K562 (cell line): Measurements from ENCODE around the gene SRL. TPM values are rescaled to one million over a fixed set of nuclear protein-coding genes. Genes with fewer than 3 reads are reported as not detected.

Source experiments
- C11orf30 ChIP-seq: fragments of 450-650 bp; IDR thresholded peaks from 2 replicates; pipeline ENCODE4 v1.6.1; 2016; ENCODE audit warnings: low read depth, mild to moderate bottlenecking
- CBFA2T3 ChIP-seq: fragments of 450-650 bp; IDR thresholded peaks from 2 replicates; pipeline ENCODE4 v1.6.1; 2017
- CBX1 ChIP-seq: sonication (generic); IDR thresholded peaks from 2 replicates; pipeline ENCODE4 v1.6.1; 2016; ENCODE audit warnings: antibody characterized with exemption, low read depth, mild to moderate bottlenecking
- FOXO4 ChIP-seq: fragments of 450-650 bp; formaldehyde crosslinking; IDR thresholded peaks from 2 replicates; pipeline ENCODE4 v1.4.0; 2020; ENCODE audit warnings: mild to moderate bottlenecking, moderate library complexity
- HLTF ChIP-seq: fragments of 450-650 bp; IDR thresholded peaks from 2 replicates; pipeline ENCODE4 v1.6.1; 2016
- LARP7 ChIP-seq: fragments of 450-650 bp; IDR thresholded peaks from 2 replicates; pipeline ENCODE4 v1.6.1; 2016
- MXD1 ChIP-seq: fragments of 250-450 bp; sonication (Bioruptor Pico); IDR thresholded peaks from 2 replicates; pipeline ENCODE4 v1.8.0; 2021; ENCODE audit warnings: borderline replicate concordance, mild to moderate bottlenecking, moderate library complexity; ENCODE audit not compliant: poor library complexity, severe bottlenecking
- NFRKB ChIP-seq: fragments of 450-650 bp; IDR thresholded peaks from 2 replicates; pipeline ENCODE4 v1.6.1; 2016; ENCODE audit warnings: low read depth
- THRA ChIP-seq: fragments of 450-650 bp; IDR thresholded peaks from 2 replicates; pipeline ENCODE4 v1.6.1; 2017; ENCODE audit warnings: mild to moderate bottlenecking, moderate library complexity
- ZNF134 ChIP-seq: fragments of 250-450 bp; sonication (Bioruptor Pico); conservative IDR thresholded peaks from 2 replicates; pipeline ENCODE4 v1.4.0; 2020
- ZNF41 ChIP-seq: fragments of 250-450 bp; sonication (Bioruptor Pico); conservative IDR thresholded peaks from 2 replicates; pipeline ENCODE4 v1.4.0; 2020; ENCODE audit warnings: mild to moderate bottlenecking
- ZNF589 ChIP-seq: fragments of 200-800 bp; sonication (Bioruptor generic); IDR thresholded peaks from 2 replicates; pipeline ENCODE4 v1.6.1; 2016; ENCODE audit warnings: low read depth, missing genetic modification characterization, missing compliant biosample characterization
- ZNF609 ChIP-seq: sonication (generic); formaldehyde crosslinking; IDR thresholded peaks from 2 replicates; pipeline ENCODE4 v1.8.1; 2023; ENCODE audit warnings: missing genetic modification reagents, mild to moderate bottlenecking, borderline replicate concordance
- ZNF717 ChIP-seq: fragments of 250-450 bp; sonication (Bioruptor Pico); IDR thresholded peaks from 2 replicates; pipeline ENCODE4 v1.5.0; 2021
- polyA plus RNA-seq, 8 experiments: library from polyadenylated mRNA; depleted of rRNA in 4 of 8; stranded (reverse) in 5 of 8; unstranded in 3 of 8; fragments of >200 nt; fragmentation: Nextera tagmentation in 2 of 8; fragmentation: Illumina TruSeq in 1 of 8; extraction: Ambion mirVana in 2 of 8; extraction: Trizol in 1 of 8; gene quantifications; 2 replicates each; pipeline versions ENCODE4 v1.2.1 to v1.2.3, GENCODE V29; 2011 to 2014; ENCODE audit warnings: inconsistent platforms in 1 of 8, missing spikeins in 1 of 8
- total RNA-seq, 7 experiments: library from RNA; depleted of rRNA in 6 of 7; stranded (reverse); fragments of >200 nt in 6 of 7; fragmentation: Illumina TruSeq in 2 of 7; extraction: Trizol in 2 of 7; gene quantifications; 2 replicates each; pipeline versions ENCODE4 v1.2.1 to v1.2.3, GENCODE V29; 2011 to 2021; ENCODE audit warnings: low replicate concordance in 1 of 7

SRL gene
- total and polyA plus RNA-seq, 9 of the 15 experiments (the other 6 are each of a cell fraction or from before 2014, with no cell fraction given) = 0.01 TPM; not detected in 8

- TF ChIP-seq ZNF609 (CRISPR knock-in tag) (0 out of 2 replicates have a peak, but pooled peaks have one; percentile 20), LARP7 (no peak), FOXO4 (CRISPR knock-in tag) (no peak), NFRKB (peak; percentile 95), HLTF (0 out of 2 replicates have a peak, but pooled peaks have one; percentile 45), CBX1 (no peak; the same call in 1 of the 2 replicates), ZNF134 (CRISPR knock-in tag) (0 out of 2 replicates have a peak, but pooled peaks have one; percentile 12), CBFA2T3 (peak; percentile 45; the same call in 1 of the 2 replicates), ZNF717 (CRISPR knock-in tag) (no peak), ZNF41 (CRISPR knock-in tag) (no peak; the same call in 1 of the 2 replicates), THRA (no peak), MXD1 (peak; percentile 84), ZNF589 (CRISPR knock-in tag) (no peak), C11orf30 (peak; percentile 54; the same call in 1 of the 2 replicates)
These were observed 29.6 kb upstream of the SRL start (continued) for GRCh38 chr16:4271176-4272113.
